ENCODE data around the gene ZNF143.

GRCh38 chr11:9576701-9577381 lies 116.0 kb downstream of the ZNF143 start:
- TF ChIP-seq RAD21 (IDR thresholded peaks at IDR 0.05; ENCODE audit: low read length), result no peak
- TF ChIP-seq CTCF (conservative IDR thresholded peaks at IDR 0.05; ENCODE audit: low read depth, low read length), result no peak
- peak; percentile 36; the same call in 1 of the 2 replicates for TF ChIP-seq POLR2A (IDR thresholded peaks at IDR 0.05; ENCODE audit: low read depth, low read length)
- no peak for TF ChIP-seq CHD1 (IDR thresholded peaks at IDR 0.05; ENCODE audit: low read depth, low read length)
- no peak for TF ChIP-seq RCOR1 (IDR thresholded peaks at IDR 0.05; ENCODE audit: insufficient replicate concordance, low read length)
- no peak for TF ChIP-seq CEBPB (IDR thresholded peaks at IDR 0.05; ENCODE audit: low read depth, low read length)
- no peak for TF ChIP-seq BHLHE40 (IDR thresholded peaks at IDR 0.05; ENCODE audit: low read depth, low read length)
- TF ChIP-seq USF2 (IDR thresholded peaks at IDR 0.05; ENCODE audit: low read depth, low read length), result no peak
- no peak for TF ChIP-seq MAFK (IDR thresholded peaks at IDR 0.05; ENCODE audit: low read depth, low read length)
- TF ChIP-seq SMC3 (IDR thresholded peaks at IDR 0.05; ENCODE audit: low read depth, low read length), result no peak
- TF ChIP-seq RFX5 (IDR thresholded peaks at IDR 0.05; ENCODE audit: low read depth, low read length), result no peak
- TF ChIP-seq MXI1 (IDR thresholded peaks at IDR 0.05; ENCODE audit: borderline replicate concordance, low read depth, low read length), result no peak
- no peak for TF ChIP-seq FOS (IDR thresholded peaks at IDR 0.05; ENCODE audit: low read depth, low read length)
- TF ChIP-seq MAZ (IDR thresholded peaks at IDR 0.05; ENCODE audit: borderline replicate concordance, low read depth, low read length), result no peak
